Peyer's patch (tissue), 4 donors: ENCODE data around the gene ANKRD45.
"Not testable (repeated sequence)": the region's sequence is repeated elsewhere in the genome, so short reads cannot be mapped to it uniquely, and the experiment has no call there.

Experiments used
- POLR2A ChIP-seq, 2 donors: fragments of 450-650 bp; IDR thresholded peaks; one replicate each; pipeline ENCODE4 v1.5.1; 2017; ENCODE audit warnings: antibody characterized with exemption in 2 of 2, mild to moderate bottlenecking in 2 of 2, moderate library complexity in 2 of 2
- TF ChIP-seq, protein P1 (sequence below), 6 experiments: fragments of 450-650 bp in 4 of 6; fragments of 200-600 bp in 2 of 6; sonication (generic) in 1 of 6; IDR thresholded peaks; one replicate each; pipeline ENCODE4 v1.5.1; 2017 to 2019; ENCODE audit warnings: antibody characterized with exemption in 6 of 6, mild to moderate bottlenecking in 3 of 6, moderate library complexity in 1 of 6

- TF ChIP-seq POLR2A (IDR thresholded peaks at IDR 0.05) = not testable (repeated sequence)
- TF ChIP-seq, protein P1, sequence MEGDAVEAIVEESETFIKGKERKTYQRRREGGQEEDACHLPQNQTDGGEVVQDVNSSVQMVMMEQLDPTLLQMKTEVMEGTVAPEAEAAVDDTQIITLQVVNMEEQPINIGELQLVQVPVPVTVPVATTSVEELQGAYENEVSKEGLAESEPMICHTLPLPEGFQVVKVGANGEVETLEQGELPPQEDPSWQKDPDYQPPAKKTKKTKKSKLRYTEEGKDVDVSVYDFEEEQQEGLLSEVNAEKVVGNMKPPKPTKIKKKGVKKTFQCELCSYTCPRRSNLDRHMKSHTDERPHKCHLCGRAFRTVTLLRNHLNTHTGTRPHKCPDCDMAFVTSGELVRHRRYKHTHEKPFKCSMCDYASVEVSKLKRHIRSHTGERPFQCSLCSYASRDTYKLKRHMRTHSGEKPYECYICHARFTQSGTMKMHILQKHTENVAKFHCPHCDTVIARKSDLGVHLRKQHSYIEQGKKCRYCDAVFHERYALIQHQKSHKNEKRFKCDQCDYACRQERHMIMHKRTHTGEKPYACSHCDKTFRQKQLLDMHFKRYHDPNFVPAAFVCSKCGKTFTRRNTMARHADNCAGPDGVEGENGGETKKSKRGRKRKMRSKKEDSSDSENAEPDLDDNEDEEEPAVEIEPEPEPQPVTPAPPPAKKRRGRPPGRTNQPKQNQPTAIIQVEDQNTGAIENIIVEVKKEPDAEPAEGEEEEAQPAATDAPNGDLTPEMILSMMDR (IDR thresholded peaks at IDR 0.05) = not testable (repeated sequence)
These were observed 78.5 kb downstream of the ANKRD45 start for GRCh38 chr1:173591138-173591537.
